HepG2 (cell line): ENCODE data around the gene OPA3. TPM values are rescaled to one million over a fixed set of nuclear protein-coding genes. Genes with fewer than 3 reads are reported as not detected.

Experiments used
- ATAC-seq: fragments of 200-7000 bp; cut with Tn5 transposase; 3 replicates; pipeline ENCODE4 v1.9.1; 2020; ENCODE audit warnings: mild to moderate bottlenecking, moderate library complexity
- BruUV-seq: library from RNA; stranded (reverse); fragments of 400-500 nt; replicated peaks from 2 replicates; lab custom pipeline; 2021; lab: Mats Ljungman, UMichigan
- CTCF ChIA-PET: fragments of 300-600 bp; formaldehyde crosslinking; extraction: SDS; loops from one replicate; lab custom pipeline; 2021; ENCODE audit warnings: low total read pairs, inconsistent platforms, low intra/inter-chr PET ratio; lab: Yijun Ruan, JAX
- POLR2A ChIA-PET: fragments of 350-600 bp; sonication (Branson Sonifier 250); formaldehyde crosslinking; loops from one replicate; lab custom pipeline; 2020; ENCODE audit warnings: antibody characterized with exemption, inconsistent platforms; lab: Yijun Ruan, JAX
- DNase-seq: peaks from one replicate; pipeline ENCODE4 v3.0.0-alpha.2; 2015; ENCODE audit warnings: low spot score
- FAIRE-seq: peaks from 3 replicates; lab custom pipeline; 2011; peaks lifted over from hg19 to GRCh38; lab: Jason Lieb, UNC
- H2AFZ ChIP-seq: one replicate; pipeline ENCODE4 v1.6.1; 2011; ENCODE audit warnings: low read length, inconsistent platforms
- H3K27ac ChIP-seq: fragments of 300-600 bp; 3 replicates; pipeline ENCODE4 v1.8.0; 2011; ENCODE audit warnings: mixed run types, mild to moderate bottlenecking, mixed read lengths, low read length, inconsistent platforms; ENCODE audit not compliant: insufficient read depth; ENCODE audit errors: extremely low read length
- H3K27me3 ChIP-seq, 2 experiments: fragments of 200-600 bp in 1 of 2; 2 replicates in 1 of 2; 3 replicates in 1 of 2; pipeline versions ENCODE4 v1.6.0 to v1.8.0; 2011; ENCODE audit warnings: low read length in 2 of 2, mild to moderate bottlenecking in 2 of 2, moderate library complexity in 2 of 2, inconsistent platforms in 1 of 2; ENCODE audit not compliant: insufficient read depth in 2 of 2, control insufficient read depth in 1 of 2
- H3K36me3 ChIP-seq, 2 experiments: fragments of 200-600 bp in 1 of 2; replicated peaks in 1 of 2; 2 replicates in 1 of 2; 3 replicates in 1 of 2; pipeline versions ENCODE4 v1.5.1 to v1.8.0; 2011; ENCODE audit warnings: low read length in 2 of 2, inconsistent platforms in 1 of 2; ENCODE audit not compliant: insufficient read depth in 2 of 2, control insufficient read depth in 1 of 2
- H3K4me1 ChIP-seq: 2 replicates; pipeline ENCODE4 v1.5.1; 2012; ENCODE audit warnings: low read length, inconsistent platforms; ENCODE audit not compliant: insufficient read depth
- H3K4me2 ChIP-seq: 2 replicates; pipeline ENCODE4 v1.6.0; 2011; ENCODE audit warnings: low read depth, low read length, inconsistent platforms
- H3K4me3 ChIP-seq, 3 experiments: fragments of 200-600 bp in 1 of 3; sonication (generic), shearing (Covaris generic) in 1 of 3; replicated peaks in 1 of 3; 2 replicates each; pipeline ENCODE4 v1.5.1; 2011 to 2016; ENCODE audit warnings: low read length in 3 of 3, inconsistent platforms in 2 of 3, low read depth in 2 of 3, mild to moderate bottlenecking in 2 of 3, control low read depth in 1 of 3, mixed read lengths in 1 of 3; ENCODE audit not compliant: insufficient read depth in 1 of 3
- H3K79me2 ChIP-seq: one replicate; pipeline ENCODE4 v1.6.1; 2011; ENCODE audit warnings: low read length, inconsistent platforms; ENCODE audit not compliant: insufficient read depth
- H3K9ac ChIP-seq: 2 replicates; pipeline ENCODE4 v1.6.0; 2011; ENCODE audit warnings: mild to moderate bottlenecking, low read depth, low read length, inconsistent platforms; ENCODE audit not compliant: insufficient read depth
- H3K9me3 ChIP-seq: 2 replicates; pipeline ENCODE4 v1.5.1; 2012; ENCODE audit warnings: mild to moderate bottlenecking, low read length
- H4K20me1 ChIP-seq: 2 replicates; pipeline ENCODE4 v1.6.0; 2011; ENCODE audit warnings: inconsistent platforms, mild to moderate bottlenecking, low read length, moderate library complexity; ENCODE audit not compliant: insufficient read depth
- ARNTL ChIP-seq: sonication (generic); formaldehyde crosslinking; IDR thresholded peaks from 2 replicates; pipeline ENCODE4 v1.4.0; 2020; ENCODE audit warnings: mild to moderate bottlenecking, missing genetic modification reagents
- HNRNPL ChIP-seq: fragments of 200-400 bp; formaldehyde crosslinking; IDR thresholded peaks from 2 replicates; pipeline ENCODE4 v1.6.1; 2017; ENCODE audit warnings: mild to moderate bottlenecking, low read depth, low read length
- MAF1 ChIP-seq: sonication (generic); formaldehyde crosslinking; IDR thresholded peaks from 2 replicates; pipeline ENCODE4 v1.5.0; 2020; ENCODE audit warnings: missing genetic modification reagents, borderline replicate concordance
- MIER3 ChIP-seq: IDR thresholded peaks from 2 replicates; pipeline ENCODE4 v1.6.1; 2016; ENCODE audit warnings: missing compliant biosample characterization, borderline replicate concordance
- PRDM10 ChIP-seq: sonication (generic); formaldehyde crosslinking; IDR thresholded peaks from 2 replicates; pipeline ENCODE4 v1.4.0; 2020; ENCODE audit warnings: low read depth, missing genetic modification reagents
- RBAK ChIP-seq: sonication (generic); formaldehyde crosslinking; IDR thresholded peaks from 2 replicates; pipeline ENCODE4 v1.5.1; 2020; ENCODE audit warnings: mild to moderate bottlenecking, missing genetic modification reagents
- RBM22 ChIP-seq: fragments of 200-400 bp; formaldehyde crosslinking; optimal IDR thresholded peaks from 2 replicates; pipeline ENCODE3; 2017; ENCODE audit warnings: mild to moderate bottlenecking, low read length, moderate library complexity
- SMC3 ChIP-seq: IDR thresholded peaks from 2 replicates; pipeline ENCODE4 v1.6.1; 2011; ENCODE audit warnings: low read length, improper control_type of control experiment
- SP4 ChIP-seq: sonication (generic); formaldehyde crosslinking; IDR thresholded peaks from 2 replicates; pipeline ENCODE4 v1.8.1; 2023; ENCODE audit warnings: mild to moderate bottlenecking, missing genetic modification reagents
- SRSF1 ChIP-seq: fragments of 200-400 bp; formaldehyde crosslinking; optimal IDR thresholded peaks from 2 replicates; pipeline ENCODE3; 2017; ENCODE audit warnings: mild to moderate bottlenecking, low read depth, low read length, moderate library complexity
- TMF1 ChIP-seq: sonication (generic); formaldehyde crosslinking; IDR thresholded peaks from 2 replicates; pipeline ENCODE4 v1.8.1; 2022; ENCODE audit warnings: low read depth, missing genetic modification reagents
- YEATS2 ChIP-seq: sonication (generic); formaldehyde crosslinking; IDR thresholded peaks from 2 replicates; pipeline ENCODE4 v1.4.0; 2020; ENCODE audit warnings: missing genetic modification reagents, borderline replicate concordance
- ZBTB33 ChIP-seq: sonication (generic); formaldehyde crosslinking; IDR thresholded peaks from 2 replicates; pipeline ENCODE4 v1.4.0; 2020; ENCODE audit warnings: missing genetic modification reagents
- ZFP91 ChIP-seq: sonication (generic); formaldehyde crosslinking; IDR thresholded peaks from 2 replicates; pipeline ENCODE4 v1.9.0; 2022; ENCODE audit warnings: missing genetic modification reagents, mild to moderate bottlenecking, borderline replicate concordance
- ZSCAN31 ChIP-seq: sonication (generic); formaldehyde crosslinking; IDR thresholded peaks from 2 replicates; pipeline ENCODE4 v1.5.0; 2020; ENCODE audit warnings: low read depth, mild to moderate bottlenecking, missing genetic modification reagents
- WGBS: methylation state at CpG from one replicate; pipeline ENCODE4 v1.1.6; 2017; ENCODE audit warnings: low lambda C conversion rate; 5-methylcytosine and 5-hydroxymethylcytosine counted together
- in situ Hi-C: cut with HindIII; loops from 2 replicates; pipeline ENCODE4 v1.10.0; 2017; ENCODE audit warnings: low pct_unique_long_range_greater_than_20kb; ENCODE audit not compliant: extremely low pct_ligation_motif_present
- intact Hi-C: fragments of 100-400 bp; cut with micrococcal nuclease; formaldehyde crosslinking; loops from one replicate; pipeline ENCODE4 v1.10.0; 2022; ENCODE audit not compliant: unreplicated experiment
- polyA plus RNA-seq, 8 experiments: library from polyadenylated mRNA; depleted of rRNA in 3 of 8; stranded (reverse) in 7 of 8; unstranded in 1 of 8; fragments of >200 nt; fragmentation: Illumina TruSeq in 4 of 8; extraction: Trizol in 4 of 8; gene quantifications; 2 replicates each; pipeline versions ENCODE4 v1.2.1 to v1.2.3, GENCODE V29; 2011 to 2016; ENCODE audit warnings: low read depth in 4 of 8, missing spikeins in 1 of 8, mixed read lengths in 1 of 8; ENCODE audit not compliant: insufficient read depth in 1 of 8
- total RNA-seq, 5 experiments: library from RNA; depleted of rRNA; stranded (reverse); fragments of >200 nt; fragmentation: Illumina TruSeq; extraction: Trizol; gene quantifications; 2 replicates each; pipeline ENCODE4 v1.2.3, GENCODE V29; 2016; ENCODE audit warnings: low read depth in 1 of 5

OPA3 gene
- total and polyA plus RNA-seq, 2 of the 13 experiments (the other 11 are each of a cell fraction or from before 2014, with no cell fraction given) = 8.3 to 17.7 TPM

- peak; percentile 84; the same call in 1 of the 2 replicates for TF ChIP-seq PRDM10 (CRISPR knock-in tag)
Measured at GRCh38 chr19:45528744-45529419, 55.7 kb downstream of the OPA3 start (continued).

- Histone ChIP-seq H4K20me1 (peaks cover 4% of the 10 kb centered on the region; the same call in 1 of the 2 replicates), H3K79me2 (no peaks in the 10 kb centered on the region), H3K9me3 (peaks cover 11% of the 10 kb centered on the region; the same call in 1 of the 2 replicates), H2AFZ (no peak overlapping the region), H3K4me1 (peaks cover 1% of the 10 kb centered on the region), H3K27ac (no peak overlapping the region), H3K36me3 (peaks cover 15 to 27% of the 10 kb centered on the region in 2 experiments), H3K4me2 (no peak overlapping the region), H3K27me3 (no peaks in the 10 kb centered on the region), H3K4me3 (no peak overlapping the region), H3K9ac (no peak overlapping the region)
- no TSS peak for BruUV-seq
- ChIA-PET CTCF (no interaction called here), POLR2A (no interaction called here)
- ATAC-seq (no peak), FAIRE-seq (no peak), DNase-seq (no peak)
- intact Hi-C loops = no loop called here
- in situ Hi-C loops = no loop called here
- WGBS = 94% methylated on average over 17 of the region's 17 CpGs
- TF ChIP-seq RBAK (CRISPR knock-in tag) (no peak), SP4 (CRISPR knock-in tag) (no peak), MAF1 (CRISPR knock-in tag) (no peak), YEATS2 (no peak), ZBTB33 (peak; percentile 51; the same call in 1 of the 2 replicates), ZSCAN31 (CRISPR knock-in tag) (no peak), SRSF1 (peak; percentile 54), SMC3 (no peak), HNRNPL (no peak), RBM22 (peak; percentile 2), MIER3 (no peak), ZFP91 (no peak), ARNTL (CRISPR knock-in tag) (no peak), TMF1 (CRISPR knock-in tag) (no peak)
Measured at GRCh38 chr19:45528149-45528743, 56.4 kb downstream of the OPA3 start.
